Uterus (tissue), 4 donors: ENCODE data around the gene NEK9. TPM values are rescaled to one million over a fixed set of nuclear protein-coding genes. Genes with fewer than 3 reads are reported as not detected.

ENCODE experiments used
- DNase-seq, 2 donors: peaks; one replicate each; pipeline ENCODE4 v3.0.0-alpha.2; 2019 to 2020
- H3K27ac ChIP-seq, 2 donors: fragments of 200-600 bp; sonication (generic); 1 replicate in 1 of 2; 2 replicates in 1 of 2; pipeline ENCODE4 v1.5.1; 2016 to 2018
- H3K27me3 ChIP-seq, 2 donors: fragments of 200-600 bp; sonication (generic); one replicate each; pipeline ENCODE4 v1.5.1; 2018 to 2019; ENCODE audit warnings: control low read depth in 1 of 2
- H3K36me3 ChIP-seq, 2 donors: fragments of 200-600 bp; sonication (generic); one replicate each; pipeline ENCODE4 v1.5.1; 2019; ENCODE audit warnings: control low read depth in 1 of 2
- H3K4me1 ChIP-seq, 2 donors: fragments of 200-600 bp; sonication (generic); one replicate each; pipeline ENCODE4 v1.5.1; 2018 to 2019; ENCODE audit warnings: control low read depth in 1 of 2
- H3K4me3 ChIP-seq, 2 donors: fragments of 200-600 bp; sonication (generic); 1 replicate in 1 of 2; 2 replicates in 1 of 2; pipeline ENCODE4 v1.5.1; 2018 to 2019; ENCODE audit warnings: mild to moderate bottlenecking in 1 of 2
- H3K9me3 ChIP-seq, 2 donors: fragments of 200-600 bp; sonication (generic); one replicate each; pipeline ENCODE4 v1.5.1; 2019; ENCODE audit warnings: control low read depth in 1 of 2
- POLR2A ChIP-seq, 2 donors: fragments of 450-650 bp; IDR thresholded peaks; one replicate each; pipeline ENCODE4 v1.6.1; 2016; ENCODE audit warnings: antibody characterized with exemption in 2 of 2, mild to moderate bottlenecking in 1 of 2, moderate library complexity in 1 of 2
- intact Hi-C: fragments of 100-400 bp; cut with DNase I; formaldehyde crosslinking; loops from one replicate; pipeline ENCODE4 v1.15.1; 2023; ENCODE audit warnings: low total_unique reads
- total RNA-seq, 4 donors: library from RNA; depleted of rRNA in 3 of 4; stranded (reverse); fragments of >200 nt in 3 of 4; gene quantifications; one replicate each; pipeline versions ENCODE4 v1.1.0 to v1.2.4, GENCODE V29; 2014 to 2023
- TF ChIP-seq, protein P1 (sequence below), 4 experiments: fragments of 200-600 bp in 2 of 4; fragments of 450-650 bp in 2 of 4; sonication (generic) in 2 of 4; IDR thresholded peaks; one replicate each; pipeline ENCODE4 v1.5.1; 2016 to 2019; ENCODE audit warnings: antibody characterized with exemption in 4 of 4, mild to moderate bottlenecking in 2 of 4, moderate library complexity in 1 of 4
- donor health status: DM: yes; HTN: yes; CAD: no.

NEK9 gene
- total RNA-seq, 4 donors from 2014 or later, result 51.2 to 115 (median 71.4) TPM

DNA sequence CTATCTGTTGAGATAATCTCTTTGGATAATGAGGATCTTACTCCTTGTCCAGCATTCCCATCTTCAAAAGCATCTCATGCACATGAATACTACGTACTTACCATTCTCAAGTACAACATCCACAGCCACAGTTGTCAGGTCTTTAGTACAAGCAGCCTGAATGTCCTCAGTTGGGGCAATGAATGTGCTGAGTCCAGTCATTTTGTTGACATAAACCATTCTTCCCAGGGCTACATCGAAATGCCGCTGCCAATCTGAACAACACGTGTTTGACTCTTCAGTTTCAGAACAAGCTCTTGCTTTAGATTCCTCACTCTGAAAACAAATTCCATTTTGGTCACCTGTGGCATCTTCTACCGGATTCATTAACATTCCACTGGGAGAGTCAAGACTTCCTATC, 80.6 kb downstream of the NEK9 start:
- Histone ChIP-seq H3K27ac (no peak overlapping the region), H3K4me1 (no peaks in the 10 kb centered on the region), H3K36me3 (no peaks in the 10 kb centered on the region), H3K4me3 (no peak overlapping the region), H3K9me3 (no peaks in the 10 kb centered on the region), H3K27me3 (no peaks in the 10 kb centered on the region)
- TF ChIP-seq, protein P1, sequence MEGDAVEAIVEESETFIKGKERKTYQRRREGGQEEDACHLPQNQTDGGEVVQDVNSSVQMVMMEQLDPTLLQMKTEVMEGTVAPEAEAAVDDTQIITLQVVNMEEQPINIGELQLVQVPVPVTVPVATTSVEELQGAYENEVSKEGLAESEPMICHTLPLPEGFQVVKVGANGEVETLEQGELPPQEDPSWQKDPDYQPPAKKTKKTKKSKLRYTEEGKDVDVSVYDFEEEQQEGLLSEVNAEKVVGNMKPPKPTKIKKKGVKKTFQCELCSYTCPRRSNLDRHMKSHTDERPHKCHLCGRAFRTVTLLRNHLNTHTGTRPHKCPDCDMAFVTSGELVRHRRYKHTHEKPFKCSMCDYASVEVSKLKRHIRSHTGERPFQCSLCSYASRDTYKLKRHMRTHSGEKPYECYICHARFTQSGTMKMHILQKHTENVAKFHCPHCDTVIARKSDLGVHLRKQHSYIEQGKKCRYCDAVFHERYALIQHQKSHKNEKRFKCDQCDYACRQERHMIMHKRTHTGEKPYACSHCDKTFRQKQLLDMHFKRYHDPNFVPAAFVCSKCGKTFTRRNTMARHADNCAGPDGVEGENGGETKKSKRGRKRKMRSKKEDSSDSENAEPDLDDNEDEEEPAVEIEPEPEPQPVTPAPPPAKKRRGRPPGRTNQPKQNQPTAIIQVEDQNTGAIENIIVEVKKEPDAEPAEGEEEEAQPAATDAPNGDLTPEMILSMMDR (IDR thresholded peaks at IDR 0.05), result no peak
- no peak for TF ChIP-seq POLR2A (IDR thresholded peaks at IDR 0.05)
- intact Hi-C loops, result no loop called here
- no peak for DNase-seq

DNA sequence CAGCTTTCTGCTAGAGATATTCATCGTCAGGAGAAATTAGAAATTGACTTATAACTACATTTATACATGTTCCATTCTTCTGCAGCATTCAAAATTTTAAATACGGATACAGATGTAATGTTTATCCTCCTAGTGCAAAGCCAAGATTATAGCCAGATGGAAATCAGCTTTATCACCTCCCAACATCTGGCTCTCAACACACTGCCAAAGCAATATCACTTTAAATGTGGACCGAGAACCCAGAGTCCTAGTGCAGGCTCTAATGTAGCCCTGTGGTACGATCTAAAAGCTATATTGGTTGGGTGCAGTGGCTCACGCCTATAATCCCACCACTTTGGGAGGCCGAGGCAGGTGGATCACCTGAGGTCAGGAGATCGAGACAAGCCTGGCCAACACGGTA, 82.1 kb downstream of the NEK9 start:
- H3K27ac ChIP-seq, result peak overlapping the region in 1 of 2 donors; percentile 10
- no peaks in the 10 kb centered on the region for H3K4me1 ChIP-seq
- H3K9me3 ChIP-seq, result no peaks in the 10 kb centered on the region
- H3K36me3 ChIP-seq, result no peaks in the 10 kb centered on the region
- no peaks in the 10 kb centered on the region for H3K27me3 ChIP-seq
- DNase-seq, result no peak
- intact Hi-C loops, result no loop called here
- TF ChIP-seq, protein P1 (IDR thresholded peaks at IDR 0.05), result no peak
- TF ChIP-seq POLR2A (IDR thresholded peaks at IDR 0.05), result no peak
- H3K4me3 ChIP-seq, result no peak overlapping the region

DNA sequence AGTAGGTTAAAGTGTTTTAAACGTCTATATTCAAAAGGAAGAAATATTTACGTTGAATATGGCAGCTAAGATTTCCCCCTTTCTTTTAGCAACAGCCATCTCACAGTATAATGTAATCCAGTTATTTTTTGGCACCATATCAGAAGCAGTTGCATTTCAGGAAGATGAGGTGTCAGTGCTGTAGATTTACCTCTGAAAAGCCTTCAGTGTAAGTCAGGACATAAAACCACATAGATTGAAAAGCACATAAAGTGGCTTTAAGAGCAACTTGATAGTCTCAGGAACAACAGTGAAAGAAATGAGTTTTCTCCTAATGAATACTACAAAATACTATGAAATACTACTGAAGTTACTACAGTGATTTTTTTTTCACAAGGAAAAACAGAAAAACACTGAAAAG, 82.5 kb downstream of the NEK9 start:
- H3K27me3 ChIP-seq, result no peaks in the 10 kb centered on the region
- H3K27ac ChIP-seq, result peak overlapping the region in 1 of 2 donors; percentile 10
- TF ChIP-seq POLR2A (IDR thresholded peaks at IDR 0.05), result no peak
- TF ChIP-seq, protein P1 (IDR thresholded peaks at IDR 0.05), result no peak
- H3K4me3 ChIP-seq, result no peak overlapping the region
- intact Hi-C loops, result no loop called here
- no peaks in the 10 kb centered on the region for H3K36me3 ChIP-seq
- no peaks in the 10 kb centered on the region for H3K9me3 ChIP-seq
- DNase-seq, result no peak
- no peaks in the 10 kb centered on the region for H3K4me1 ChIP-seq

DNA sequence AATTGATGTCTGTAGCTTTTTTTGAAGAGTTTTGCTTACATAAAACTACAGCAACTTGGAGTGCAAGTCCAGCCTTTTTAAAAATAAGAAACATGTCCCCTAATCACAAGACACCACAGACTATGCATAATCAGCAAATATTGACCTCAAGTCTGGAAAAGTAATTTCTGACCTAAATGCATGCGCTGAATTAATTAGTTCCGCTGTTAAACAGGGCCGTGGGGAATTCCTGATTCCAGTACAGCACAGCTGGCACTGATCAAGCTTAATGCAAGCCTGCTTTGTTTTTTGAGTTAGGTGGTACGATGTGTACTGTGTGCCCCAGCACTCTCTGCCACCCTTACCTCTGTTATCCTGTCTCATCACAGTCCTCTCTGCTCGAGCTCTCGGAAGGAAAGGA, 84.8 kb downstream of the NEK9 start:
- intact Hi-C loops, result no loop called here

DNA sequence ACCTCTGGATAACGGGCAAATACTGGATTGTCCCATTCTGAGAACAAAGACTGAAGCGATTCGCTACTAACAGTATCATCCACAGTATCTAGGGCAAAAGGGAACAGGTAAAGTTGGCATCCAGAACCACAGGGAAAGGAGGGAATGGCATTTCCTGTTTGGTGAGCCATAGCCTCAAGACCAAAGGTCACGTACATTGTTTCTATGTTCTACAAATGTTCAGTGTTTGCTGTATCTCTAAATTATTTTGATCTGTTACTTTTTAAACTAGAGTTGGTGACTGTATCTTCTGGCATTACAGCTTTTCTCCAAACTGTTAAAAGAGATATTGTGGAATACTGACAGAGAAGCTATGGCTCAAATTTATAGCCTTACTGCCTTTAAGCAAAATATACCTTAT, 85.2 kb downstream of the NEK9 start:
- DNase-seq, result no peak
- TF ChIP-seq POLR2A (IDR thresholded peaks at IDR 0.05), result no peak
- TF ChIP-seq, protein P1 (IDR thresholded peaks at IDR 0.05), result no peak
- intact Hi-C loops, result no loop called here
- H3K27me3 ChIP-seq, result no peaks in the 10 kb centered on the region
- H3K36me3 ChIP-seq, result no peaks in the 10 kb centered on the region
- H3K4me3 ChIP-seq, result no peak overlapping the region
- H3K27ac ChIP-seq, result no peak overlapping the region
- no peaks in the 10 kb centered on the region for H3K9me3 ChIP-seq
- no peaks in the 10 kb centered on the region for H3K4me1 ChIP-seq

More for the DNA sequence above, 84.8 kb downstream of the NEK9 start:
- TF ChIP-seq, protein P1 (IDR thresholded peaks at IDR 0.05), result no peak
- no peak for TF ChIP-seq POLR2A (IDR thresholded peaks at IDR 0.05)
- Histone ChIP-seq H3K27ac (no peak overlapping the region), H3K36me3 (no peaks in the 10 kb centered on the region), H3K4me1 (no peaks in the 10 kb centered on the region), H3K9me3 (no peaks in the 10 kb centered on the region), H3K4me3 (no peak overlapping the region), H3K27me3 (no peaks in the 10 kb centered on the region)
- no peak for DNase-seq
